Progenitor cell of endocrine pancreas (in vitro differentiated cells): ENCODE results near the gene EDDM13. TPM values are rescaled to one million over a fixed set of nuclear protein-coding genes. Genes with fewer than 3 reads are reported as not detected.

ENCODE experiments used
- DNase-seq: peaks from one replicate; pipeline ENCODE4 v3.0.0; 2021; ENCODE audit warnings: low spot score; ENCODE audit not compliant: unreplicated experiment
- H3K27ac Mint-ChIP-seq: 2 replicates; pipeline ENCODE4 v1.8.0; 2021; ENCODE audit warnings: mild to moderate bottlenecking, moderate library complexity, mixed read lengths
- H3K27me3 Mint-ChIP-seq: 2 replicates; pipeline ENCODE4 v1.8.0; 2021; ENCODE audit warnings: mixed read lengths
- H3K36me3 Mint-ChIP-seq: 2 replicates; pipeline ENCODE4 v1.8.0; 2022; ENCODE audit warnings: mixed read lengths; ENCODE audit not compliant: insufficient read depth
- H3K4me1 Mint-ChIP-seq: 2 replicates; pipeline ENCODE4 v1.8.0; 2021; ENCODE audit warnings: low read depth, mixed read lengths
- H3K4me3 Mint-ChIP-seq: 2 replicates; pipeline ENCODE4 v1.8.0; 2021; ENCODE audit warnings: low read depth, mild to moderate bottlenecking, moderate library complexity, mixed read lengths
- H3K9me3 Mint-ChIP-seq: 2 replicates; pipeline ENCODE4 v1.8.0; 2021; ENCODE audit warnings: low read depth, mixed read lengths
- CTCF ChIP-seq: fragments of 200-600 bp; sonication (generic); IDR thresholded peaks from one replicate; pipeline ENCODE4 v1.5.0; 2021; ENCODE audit warnings: antibody characterized with exemption, mild to moderate bottlenecking; ENCODE audit not compliant: unreplicated experiment
- total RNA-seq: library from RNA; stranded (reverse); gene quantifications from 2 replicates; pipeline ENCODE4 v1.2.1, GENCODE V29; 2021

EDDM13 gene
- total RNA-seq, 1 donor from 2014 or later = not detected

- H3K36me3 Mint-ChIP-seq = peaks cover 16% of the 10 kb centered on the region
- no peak overlapping the region for H3K4me3 Mint-ChIP-seq
- no peaks in the 10 kb centered on the region for H3K27me3 Mint-ChIP-seq
- no peak for DNase-seq
- H3K4me1 Mint-ChIP-seq = no peaks in the 10 kb centered on the region
- no peak for TF ChIP-seq CTCF
- H3K9me3 Mint-ChIP-seq = no peaks in the 10 kb centered on the region
- no peak overlapping the region for H3K27ac Mint-ChIP-seq
These were observed 10.3 kb downstream of the EDDM13 start for GRCh38 chr19:56282809-56283208.

GRCh38 chr19:56284746-56285145 lies 12.2 kb downstream of the EDDM13 start:
- Mint-ChIP-seq H3K4me3 (no peak overlapping the region), H3K4me1 (no peaks in the 10 kb centered on the region), H3K27ac (no peak overlapping the region), H3K27me3 (no peaks in the 10 kb centered on the region), H3K9me3 (no peaks in the 10 kb centered on the region), H3K36me3 (peaks cover 10% of the 10 kb centered on the region)
- no peak for TF ChIP-seq CTCF
- DNase-seq = no peak

DNA sequence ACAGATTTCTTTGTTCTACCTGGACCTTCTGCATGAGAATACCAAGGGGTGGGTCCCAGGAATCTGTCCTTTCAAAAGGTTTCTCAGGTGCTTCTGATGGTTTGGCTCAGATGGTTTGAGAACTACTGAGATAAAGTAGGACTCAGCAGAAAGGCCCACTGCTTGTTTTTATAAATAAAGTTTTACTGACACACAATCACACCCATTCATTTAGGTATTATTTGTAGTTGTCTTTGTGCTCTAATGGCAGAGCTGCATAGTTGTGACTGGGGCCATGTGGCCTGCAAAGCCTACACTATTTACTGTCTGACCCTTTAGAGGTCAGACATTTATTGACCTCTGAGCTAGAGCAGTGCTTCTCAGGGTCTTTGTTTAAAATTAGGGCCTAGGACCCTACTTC lies 17.6 kb downstream of the EDDM13 start:
- no peak for TF ChIP-seq CTCF
- H3K36me3 Mint-ChIP-seq = peaks cover 21% of the 10 kb centered on the region
- H3K27me3 Mint-ChIP-seq = no peaks in the 10 kb centered on the region
- no peak for DNase-seq
- H3K27ac Mint-ChIP-seq = no peak overlapping the region
- H3K4me3 Mint-ChIP-seq = no peak overlapping the region
- no peaks in the 10 kb centered on the region for H3K4me1 Mint-ChIP-seq
- no peaks in the 10 kb centered on the region for H3K9me3 Mint-ChIP-seq

- TF ChIP-seq CTCF = no peak
- Mint-ChIP-seq H3K4me3 (no peak overlapping the region), H3K9me3 (no peaks in the 10 kb centered on the region), H3K36me3 (peaks cover 25% of the 10 kb centered on the region), H3K27ac (no peak overlapping the region), H3K4me1 (no peaks in the 10 kb centered on the region), H3K27me3 (no peaks in the 10 kb centered on the region)
- DNase-seq = no peak
These were observed 19.3 kb downstream of the EDDM13 start for GRCh38 chr19:56291867-56292266.

DNA sequence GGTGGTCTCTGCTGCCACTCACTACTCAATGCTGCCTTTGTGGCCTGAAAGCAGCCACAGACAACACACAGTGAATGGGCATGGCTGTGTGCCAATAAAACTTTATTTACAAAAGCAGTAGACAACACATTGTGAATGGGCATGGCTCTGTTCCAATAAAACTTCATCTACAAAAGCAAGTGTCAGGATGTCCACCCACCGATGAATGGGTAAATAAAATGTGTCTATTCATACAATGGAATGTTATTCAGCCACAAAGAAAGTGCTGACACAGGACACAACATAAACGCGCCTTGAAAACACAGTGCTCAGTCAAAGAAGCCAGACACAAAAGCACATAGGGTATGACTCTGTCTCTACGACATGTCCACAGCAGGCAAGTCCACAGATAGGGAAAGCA lies 22.0 kb downstream of the EDDM13 start:
- H3K27me3 Mint-ChIP-seq = no peaks in the 10 kb centered on the region
- peaks cover 29% of the 10 kb centered on the region for H3K36me3 Mint-ChIP-seq
- no peaks in the 10 kb centered on the region for H3K4me1 Mint-ChIP-seq
- no peak overlapping the region for H3K27ac Mint-ChIP-seq
- DNase-seq = no peak
- TF ChIP-seq CTCF = no peak
- H3K4me3 Mint-ChIP-seq = no peak overlapping the region
- no peaks in the 10 kb centered on the region for H3K9me3 Mint-ChIP-seq
